Measurements from ENCODE around the gene METTL18.

METTL18 gene

DNA sequence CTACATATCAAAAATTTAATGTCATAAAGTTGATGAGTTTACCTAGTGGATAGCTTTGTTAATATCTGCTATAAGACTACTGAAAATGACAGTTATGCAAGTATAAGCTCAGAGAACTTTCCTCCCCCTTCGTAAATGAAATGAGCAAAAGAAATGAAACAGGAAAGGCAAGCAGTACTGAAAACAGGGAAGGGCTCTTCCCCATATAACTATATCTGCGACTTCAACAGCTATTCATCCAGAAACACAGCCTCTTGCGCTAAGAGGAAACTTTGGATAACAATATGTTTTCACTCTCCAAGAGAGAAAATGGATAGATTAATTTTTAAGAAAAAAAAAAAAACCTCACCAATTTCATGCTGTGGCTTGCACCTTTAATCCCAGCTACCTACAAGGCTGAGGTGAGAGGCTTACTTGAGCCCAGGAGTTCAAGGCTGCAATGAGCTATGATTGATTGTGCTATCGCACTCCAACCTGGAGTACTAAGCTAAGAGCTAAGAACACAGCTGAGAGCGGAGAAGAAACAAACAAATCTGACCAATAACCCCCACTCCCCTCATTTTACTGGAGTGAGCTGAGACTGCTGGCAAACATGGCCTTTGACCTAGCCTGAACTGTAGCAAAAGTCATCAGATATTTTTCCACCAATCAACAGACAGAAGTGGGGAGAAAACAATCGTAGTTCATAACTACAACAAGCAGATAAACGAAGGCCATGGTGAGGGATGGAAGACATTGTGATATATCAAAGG is 29.0 kb downstream of the METTL18 start:
- no peak for DNase-seq (ENCODE audit: low spot score)
- no peak for TF ChIP-seq CTCF (IDR thresholded peaks at IDR 0.05; ENCODE audit: extremely low read depth, missing control alignments)

GRCh38 chr1:169764919-169765318 is 29.8 kb downstream of the METTL18 start:
- no peak for TF ChIP-seq CTCF (IDR thresholded peaks at IDR 0.05; ENCODE audit: extremely low read depth, missing control alignments)

GRCh38 chr1:169762699-169763098 is 32.0 kb downstream of the METTL18 start:
- no peak for TF ChIP-seq CTCF (IDR thresholded peaks at IDR 0.05; ENCODE audit: extremely low read depth, missing control alignments)
- no peak for DNase-seq (ENCODE audit: low spot score)

More at GRCh38 chr1:169764919-169765318, 29.8 kb downstream of the METTL18 start:
- no peak for DNase-seq (ENCODE audit: low spot score)

- no peak for DNase-seq (ENCODE audit: low spot score)
- no peak for TF ChIP-seq CTCF (IDR thresholded peaks at IDR 0.05; ENCODE audit: extremely low read depth, missing control alignments)
Observed at GRCh38 chr1:169759038-169759437, 35.7 kb downstream of the METTL18 start.

DNA sequence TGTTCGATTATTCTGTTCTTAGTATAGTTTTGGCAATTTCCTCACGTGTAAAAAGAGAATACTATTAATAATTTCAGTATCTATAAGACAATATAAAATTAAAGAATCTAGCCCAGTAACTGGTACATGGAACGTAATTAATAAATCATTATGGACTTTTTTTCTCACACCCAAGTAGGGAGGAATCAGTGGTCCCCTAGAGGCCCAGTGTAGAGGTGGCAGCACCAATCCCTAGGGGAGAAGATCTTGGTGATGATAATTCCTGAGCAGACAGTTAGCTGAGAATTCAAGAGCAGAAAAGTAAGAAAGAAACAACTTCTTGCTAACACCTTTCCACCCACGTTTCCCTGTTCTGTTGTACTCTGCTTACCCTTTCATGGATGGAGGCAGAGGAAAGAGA is 41.2 kb downstream of the METTL18 start:
- TF ChIP-seq CTCF (IDR thresholded peaks at IDR 0.05; ENCODE audit: extremely low read depth, missing control alignments) = no peak
- DNase-seq (ENCODE audit: low spot score) = no peak

DNA sequence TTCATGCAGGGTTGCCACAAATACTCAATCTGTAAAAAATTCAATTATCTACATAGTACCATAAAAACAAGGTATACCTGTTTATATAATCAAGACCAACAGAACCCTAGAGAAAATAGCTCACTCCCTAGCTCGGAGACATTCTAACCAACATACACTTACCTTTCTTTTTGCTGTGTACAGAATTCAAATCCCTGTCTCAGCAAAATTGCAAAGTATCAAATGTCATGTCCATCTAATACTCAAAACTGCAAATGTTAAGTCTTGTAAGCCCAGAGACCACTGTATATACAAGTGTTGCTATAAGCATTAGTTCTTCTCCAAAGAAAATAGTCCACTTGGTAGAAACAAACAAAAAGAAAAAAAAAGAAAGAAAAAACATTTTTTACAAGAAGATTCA is 44.7 kb downstream of the METTL18 start:
- no peak for DNase-seq (ENCODE audit: low spot score)
- TF ChIP-seq CTCF (IDR thresholded peaks at IDR 0.05; ENCODE audit: extremely low read depth, missing control alignments) = no peak

DNA sequence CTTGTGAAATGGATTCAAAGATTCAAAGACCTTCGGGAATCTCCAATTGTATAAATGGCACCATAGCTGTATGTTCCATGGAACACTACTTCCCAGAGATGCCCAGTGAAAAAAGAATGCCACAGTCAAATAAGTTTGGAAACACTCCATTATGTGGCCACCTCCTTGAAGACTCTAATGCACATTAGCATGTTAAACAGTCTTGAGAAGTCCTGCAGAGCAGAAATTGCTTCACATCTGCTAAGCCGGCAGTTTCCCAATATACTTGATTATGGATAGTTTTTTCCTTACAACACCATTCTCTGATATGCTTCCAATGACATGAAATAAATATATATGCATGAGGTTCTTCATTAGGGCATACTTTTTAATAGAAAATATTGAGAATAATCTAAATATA is 48.2 kb downstream of the METTL18 start:
- DNase-seq (ENCODE audit: low spot score) = no peak
- TF ChIP-seq CTCF (IDR thresholded peaks at IDR 0.05; ENCODE audit: extremely low read depth, missing control alignments) = no peak

Measured in GM20000 (cell line).